ENCODE results near the gene SLC12A9. TPM values are rescaled to one million over a fixed set of nuclear protein-coding genes. Genes with fewer than 3 reads are reported as not detected.
A peak's percentile ranks its signal among the peaks of the same experiment; 100 is the strongest.

Gene SLC12A9
- total RNA-seq, 2 experiments from 2014 or later: 13.6 to 15.6 TPM

GRCh38 chr7:100818366-100818765, 34.1 kb upstream of the SLC12A9 start:
- ATAC-seq (no peak), DNase-seq (no peak)
- Mint-ChIP-seq H3K27ac (no peak overlapping the region), H3K36me3 (ENCODE audit: low read depth) (peaks cover 2% of the 10 kb centered on the region), H3K9me3 (ENCODE audit: low read depth) (no peaks in the 10 kb centered on the region), H3K4me3 (no peak overlapping the region), H3K27me3 (no peaks in the 10 kb centered on the region), H3K4me1 (no peaks in the 10 kb centered on the region)
- CTCF ChIA-PET: interaction anchor here (0.6 kb wide), 1 partner anchor 69 kb away, joined by 4 read pairs; no protein-coding TSS in a partner anchor
- intact Hi-C loops (cut with DNase I, micrococcal nuclease): no loop called here
- POLR2A ChIA-PET: no interaction called here

GRCh38 chr7:100818825-100819224, 33.7 kb upstream of the SLC12A9 start:
- Mint-ChIP-seq H3K4me1 (no peaks in the 10 kb centered on the region), H3K27me3 (no peaks in the 10 kb centered on the region), H3K36me3 (ENCODE audit: low read depth) (peaks cover 2% of the 10 kb centered on the region), H3K4me3 (no peak overlapping the region), H3K9me3 (ENCODE audit: low read depth) (no peaks in the 10 kb centered on the region), H3K27ac (no peak overlapping the region)
- DNase-seq: no peak
- ChIA-PET POLR2A (no interaction called here), CTCF (interaction anchor here (0.6 kb wide), 1 partner anchor 69 kb away, joined by 4 read pairs; no protein-coding TSS in a partner anchor)
- ATAC-seq: no peak
- intact Hi-C loops (cut with DNase I, micrococcal nuclease): no loop called here

GRCh38 chr7:100819586-100819985, 32.9 kb upstream of the SLC12A9 start:
- Mint-ChIP-seq H3K4me3 (no peak overlapping the region), H3K4me1 (no peaks in the 10 kb centered on the region), H3K27ac (no peak overlapping the region), H3K36me3 (ENCODE audit: low read depth) (peaks cover 2% of the 10 kb centered on the region), H3K27me3 (no peaks in the 10 kb centered on the region), H3K9me3 (ENCODE audit: low read depth) (no peaks in the 10 kb centered on the region)
- ChIA-PET CTCF (no interaction called here), POLR2A (no interaction called here)
- intact Hi-C loops (cut with DNase I, micrococcal nuclease): no loop called here
- DNase-seq (no peak), ATAC-seq (no peak)

GRCh38 chr7:100822236-100823139, 30.0 kb upstream of the SLC12A9 start:
- ChIA-PET POLR2A (no interaction called here), CTCF (interaction anchor here (1.2 kb wide), 1 partner anchor 22 kb away, joined by 3 read pairs; no protein-coding TSS in a partner anchor)
- Mint-ChIP-seq H3K9me3 (ENCODE audit: low read depth) (no peaks in the 10 kb centered on the region), H3K4me1 (peaks cover 11% of the 10 kb centered on the region), H3K27ac (no peak overlapping the region), H3K36me3 (ENCODE audit: low read depth) (no peaks in the 10 kb centered on the region), H3K4me3 (no peak overlapping the region), H3K27me3 (peaks cover 15% of the 10 kb centered on the region)
- DNase-seq (no peak), ATAC-seq (no peak)
- intact Hi-C loops (cut with DNase I, micrococcal nuclease): no loop called here

- H3K27me3 Mint-ChIP-seq: peaks cover 20% of the 10 kb centered on the region
- ChIA-PET CTCF (interaction anchor here (0.6 kb wide), 1 partner anchor 194 kb away, joined by 4 read pairs; no protein-coding TSS in a partner anchor), POLR2A (no interaction called here)
- ATAC-seq (no peak), DNase-seq (no peak)
- H3K4me1 Mint-ChIP-seq: peaks cover 15% of the 10 kb centered on the region
- no peaks in the 10 kb centered on the region for H3K36me3 Mint-ChIP-seq (ENCODE audit: low read depth)
- intact Hi-C loops (cut with DNase I, micrococcal nuclease): no loop called here
- no peak overlapping the region for H3K27ac Mint-ChIP-seq
- H3K4me3 Mint-ChIP-seq: no peak overlapping the region
- no peaks in the 10 kb centered on the region for H3K9me3 Mint-ChIP-seq (ENCODE audit: low read depth)
These were observed 29.4 kb upstream of the SLC12A9 start for GRCh38 chr7:100823140-100823525.

- Mint-ChIP-seq H3K36me3 (ENCODE audit: low read depth) (no peaks in the 10 kb centered on the region), H3K27me3 (peaks cover 21% of the 10 kb centered on the region), H3K4me1 (peaks cover 16% of the 10 kb centered on the region), H3K27ac (no peak overlapping the region), H3K9me3 (ENCODE audit: low read depth) (no peaks in the 10 kb centered on the region), H3K4me3 (no peak overlapping the region)
- intact Hi-C loops (cut with DNase I, micrococcal nuclease): no loop called here
- no peak for ATAC-seq
- ChIA-PET CTCF (interaction anchor here (0.6 kb wide), 1 partner anchor 194 kb away, joined by 4 read pairs; no protein-coding TSS in a partner anchor), POLR2A (no interaction called here)
- DNase-seq: no peak
These were observed 29.0 kb upstream of the SLC12A9 start for GRCh38 chr7:100823534-100823933.

GRCh38 chr7:100824499-100825214, 27.9 kb upstream of the SLC12A9 start:
- POLR2A ChIA-PET: no interaction called here
- no peak for DNase-seq
- Mint-ChIP-seq H3K4me1 (peaks cover 19% of the 10 kb centered on the region), H3K36me3 (ENCODE audit: low read depth) (no peaks in the 10 kb centered on the region), H3K27me3 (peaks cover 27% of the 10 kb centered on the region), H3K9me3 (ENCODE audit: low read depth) (no peaks in the 10 kb centered on the region), H3K27ac (no peak overlapping the region), H3K4me3 (no peak overlapping the region)
- CTCF ChIA-PET: interaction anchor here (0.6 kb wide), 1 partner anchor 190 kb away, joined by 3 read pairs; no protein-coding TSS in a partner anchor
- intact Hi-C loops (cut with DNase I, micrococcal nuclease): no loop called here
- ATAC-seq: no peak

GRCh38 chr7:100825215-100825671, 27.3 kb upstream of the SLC12A9 start:
- H3K27ac Mint-ChIP-seq: no peak overlapping the region
- H3K27me3 Mint-ChIP-seq: peaks cover 27% of the 10 kb centered on the region
- H3K4me1 Mint-ChIP-seq: peaks cover 19% of the 10 kb centered on the region
- ATAC-seq (no peak), DNase-seq (no peak)
- H3K9me3 Mint-ChIP-seq (ENCODE audit: low read depth): no peaks in the 10 kb centered on the region
- POLR2A ChIA-PET: no interaction called here
- intact Hi-C loops (cut with DNase I, micrococcal nuclease): no loop called here
- H3K4me3 Mint-ChIP-seq: no peak overlapping the region
- H3K36me3 Mint-ChIP-seq (ENCODE audit: low read depth): no peaks in the 10 kb centered on the region
- CTCF ChIA-PET: no interaction called here

GRCh38 chr7:100825751-100826513, 26.6 kb upstream of the SLC12A9 start:
- ATAC-seq (no peak), DNase-seq (no peak)
- intact Hi-C loops (cut with DNase I, micrococcal nuclease): no loop called here
- no peaks in the 10 kb centered on the region for H3K36me3 Mint-ChIP-seq (ENCODE audit: low read depth)
- ChIA-PET POLR2A (interaction anchor here (0.6 kb wide), 1 partner anchor 16 kb away, joined by 3 read pairs; no protein-coding TSS in a partner anchor), CTCF (no interaction called here)
- peak overlapping the region; percentile 58 for H3K4me3 Mint-ChIP-seq
- H3K27ac Mint-ChIP-seq: no peak overlapping the region
- no peaks in the 10 kb centered on the region for H3K9me3 Mint-ChIP-seq (ENCODE audit: low read depth)
- H3K4me1 Mint-ChIP-seq: peaks cover 19% of the 10 kb centered on the region
- H3K27me3 Mint-ChIP-seq: peaks cover 27% of the 10 kb centered on the region

GRCh38 chr7:100826514-100827329, 25.8 kb upstream of the SLC12A9 start:
- ChIA-PET CTCF (interaction anchor here (0.6 kb wide), 1 partner anchor 25 kb away, joined by 3 read pairs; no protein-coding TSS in a partner anchor), POLR2A (interaction anchor here (0.5 kb wide), 1 partner anchor 299 kb away, joined by 3 read pairs; no protein-coding TSS in a partner anchor)
- ATAC-seq: peak; percentile 18
- no peaks in the 10 kb centered on the region for H3K36me3 Mint-ChIP-seq (ENCODE audit: low read depth)
- DNase-seq: no peak
- H3K27ac Mint-ChIP-seq: no peak overlapping the region
- H3K27me3 Mint-ChIP-seq: peaks cover 27% of the 10 kb centered on the region
- H3K4me1 Mint-ChIP-seq: peaks cover 19% of the 10 kb centered on the region
- intact Hi-C loops (cut with DNase I, micrococcal nuclease): no loop called here
- H3K4me3 Mint-ChIP-seq: peak overlapping the region; percentile 58
- H3K9me3 Mint-ChIP-seq (ENCODE audit: low read depth): no peaks in the 10 kb centered on the region
